ENCODE results near the gene SARS1.

The SARS1 gene

DNA sequence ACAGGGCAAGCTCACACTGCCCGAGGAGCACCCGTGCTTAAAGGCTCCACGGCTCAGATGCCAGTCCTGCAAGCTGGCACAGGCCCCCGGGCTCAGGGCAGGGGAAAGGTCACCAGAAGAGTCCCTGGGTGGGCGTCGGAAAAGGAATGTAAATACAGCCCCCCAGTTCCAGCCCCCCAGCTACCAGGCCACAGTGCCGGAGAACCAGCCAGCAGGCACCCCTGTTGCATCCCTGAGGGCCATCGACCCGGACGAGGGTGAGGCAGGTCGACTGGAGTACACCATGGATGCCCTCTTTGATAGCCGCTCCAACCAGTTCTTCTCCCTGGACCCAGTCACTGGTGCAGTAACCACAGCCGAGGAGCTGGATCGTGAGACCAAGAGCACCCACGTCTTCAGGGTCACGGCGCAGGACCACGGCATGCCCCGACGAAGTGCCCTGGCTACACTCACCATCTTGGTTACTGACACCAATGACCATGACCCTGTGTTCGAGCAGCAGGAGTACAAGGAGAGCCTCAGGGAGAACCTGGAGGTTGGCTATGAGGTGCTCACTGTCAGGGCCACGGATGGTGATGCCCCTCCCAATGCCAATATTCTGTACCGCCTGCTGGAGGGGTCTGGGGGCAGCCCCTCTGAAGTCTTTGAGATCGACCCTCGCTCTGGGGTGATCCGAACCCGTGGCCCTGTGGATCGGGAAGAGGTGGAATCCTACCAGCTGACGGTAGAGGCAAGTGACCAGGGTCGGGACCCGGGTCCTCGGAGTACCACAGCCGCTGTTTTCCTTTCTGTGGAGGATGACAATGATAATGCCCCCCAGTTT, 36.9 kb downstream of the SARS1 start:
- DNase-seq (ENCODE audit: low spot score): no peak

DNA sequence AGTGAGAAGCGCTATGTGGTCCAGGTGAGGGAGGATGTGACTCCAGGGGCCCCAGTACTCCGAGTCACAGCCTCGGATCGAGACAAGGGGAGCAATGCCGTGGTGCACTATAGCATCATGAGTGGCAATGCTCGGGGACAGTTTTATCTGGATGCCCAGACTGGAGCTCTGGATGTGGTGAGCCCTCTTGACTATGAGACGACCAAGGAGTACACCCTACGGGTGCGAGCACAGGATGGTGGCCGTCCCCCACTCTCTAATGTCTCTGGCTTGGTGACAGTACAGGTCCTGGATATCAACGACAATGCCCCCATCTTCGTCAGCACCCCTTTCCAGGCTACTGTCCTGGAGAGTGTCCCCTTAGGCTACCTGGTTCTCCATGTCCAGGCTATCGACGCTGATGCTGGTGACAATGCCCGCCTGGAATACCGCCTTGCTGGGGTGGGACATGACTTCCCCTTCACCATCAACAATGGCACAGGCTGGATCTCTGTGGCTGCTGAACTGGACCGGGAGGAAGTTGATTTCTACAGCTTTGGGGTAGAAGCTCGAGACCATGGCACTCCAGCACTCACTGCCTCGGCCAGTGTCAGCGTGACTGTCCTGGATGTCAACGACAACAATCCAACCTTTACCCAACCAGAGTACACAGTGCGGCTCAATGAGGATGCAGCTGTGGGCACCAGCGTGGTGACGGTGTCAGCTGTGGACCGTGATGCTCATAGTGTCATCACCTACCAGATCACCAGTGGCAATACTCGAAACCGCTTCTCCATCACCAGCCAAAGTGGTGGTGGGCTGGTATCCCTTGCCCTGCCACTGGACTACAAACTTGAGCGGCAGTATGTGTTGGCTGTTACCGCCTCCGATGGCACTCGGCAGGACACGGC, 37.8 kb downstream of the SARS1 start:
- no peak for DNase-seq (ENCODE audit: low spot score)

DNA sequence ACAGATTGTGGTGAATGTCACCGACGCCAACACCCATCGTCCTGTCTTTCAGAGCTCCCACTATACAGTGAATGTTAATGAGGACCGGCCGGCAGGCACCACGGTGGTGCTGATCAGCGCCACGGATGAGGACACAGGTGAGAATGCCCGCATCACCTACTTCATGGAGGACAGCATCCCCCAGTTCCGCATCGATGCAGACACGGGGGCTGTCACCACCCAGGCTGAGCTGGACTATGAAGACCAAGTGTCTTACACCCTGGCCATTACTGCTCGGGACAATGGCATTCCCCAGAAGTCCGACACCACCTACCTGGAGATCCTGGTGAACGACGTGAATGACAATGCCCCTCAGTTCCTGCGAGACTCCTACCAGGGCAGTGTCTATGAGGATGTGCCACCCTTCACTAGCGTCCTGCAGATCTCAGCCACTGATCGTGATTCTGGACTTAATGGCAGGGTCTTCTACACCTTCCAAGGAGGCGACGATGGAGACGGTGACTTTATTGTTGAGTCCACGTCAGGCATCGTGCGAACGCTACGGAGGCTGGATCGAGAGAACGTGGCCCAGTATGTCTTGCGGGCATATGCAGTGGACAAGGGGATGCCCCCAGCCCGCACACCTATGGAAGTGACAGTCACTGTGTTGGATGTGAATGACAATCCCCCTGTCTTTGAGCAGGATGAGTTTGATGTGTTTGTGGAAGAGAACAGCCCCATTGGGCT, 38.6 kb downstream of the SARS1 start:
- DNase-seq (ENCODE audit: low spot score): no peak

DNA sequence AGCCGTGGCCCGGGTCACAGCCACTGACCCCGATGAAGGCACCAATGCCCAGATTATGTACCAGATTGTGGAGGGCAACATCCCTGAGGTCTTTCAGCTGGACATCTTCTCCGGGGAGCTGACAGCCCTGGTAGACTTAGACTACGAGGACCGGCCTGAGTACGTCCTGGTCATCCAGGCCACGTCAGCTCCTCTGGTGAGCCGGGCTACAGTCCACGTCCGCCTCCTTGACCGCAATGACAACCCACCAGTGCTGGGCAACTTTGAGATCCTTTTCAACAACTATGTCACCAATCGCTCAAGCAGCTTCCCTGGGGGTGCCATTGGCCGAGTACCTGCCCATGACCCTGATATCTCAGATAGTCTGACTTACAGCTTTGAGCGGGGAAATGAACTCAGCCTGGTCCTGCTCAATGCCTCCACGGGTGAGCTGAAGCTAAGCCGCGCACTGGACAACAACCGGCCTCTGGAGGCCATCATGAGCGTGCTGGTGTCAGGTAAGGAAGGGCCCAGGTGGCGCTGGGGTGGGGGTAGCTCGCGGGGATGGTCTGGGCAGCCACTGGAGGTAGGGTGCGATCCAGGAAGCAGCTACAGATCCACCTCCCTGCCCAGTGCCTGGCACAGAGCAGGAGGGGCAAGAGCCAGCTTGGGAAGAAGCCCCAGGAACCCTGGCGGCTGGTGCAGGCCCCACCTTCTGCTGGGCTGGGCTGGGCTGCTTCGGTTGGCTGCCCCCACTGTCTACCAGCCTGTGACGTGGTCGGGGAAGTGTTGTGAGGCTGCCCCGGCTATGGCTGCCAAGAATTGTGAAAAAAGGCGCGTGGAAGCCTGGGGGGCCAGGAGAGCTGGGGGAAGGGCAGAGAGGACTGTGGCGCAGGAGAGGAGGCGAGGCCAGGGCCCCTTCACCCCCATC, 39.4 kb downstream of the SARS1 start:
- no peak for DNase-seq (ENCODE audit: low spot score)

DNA sequence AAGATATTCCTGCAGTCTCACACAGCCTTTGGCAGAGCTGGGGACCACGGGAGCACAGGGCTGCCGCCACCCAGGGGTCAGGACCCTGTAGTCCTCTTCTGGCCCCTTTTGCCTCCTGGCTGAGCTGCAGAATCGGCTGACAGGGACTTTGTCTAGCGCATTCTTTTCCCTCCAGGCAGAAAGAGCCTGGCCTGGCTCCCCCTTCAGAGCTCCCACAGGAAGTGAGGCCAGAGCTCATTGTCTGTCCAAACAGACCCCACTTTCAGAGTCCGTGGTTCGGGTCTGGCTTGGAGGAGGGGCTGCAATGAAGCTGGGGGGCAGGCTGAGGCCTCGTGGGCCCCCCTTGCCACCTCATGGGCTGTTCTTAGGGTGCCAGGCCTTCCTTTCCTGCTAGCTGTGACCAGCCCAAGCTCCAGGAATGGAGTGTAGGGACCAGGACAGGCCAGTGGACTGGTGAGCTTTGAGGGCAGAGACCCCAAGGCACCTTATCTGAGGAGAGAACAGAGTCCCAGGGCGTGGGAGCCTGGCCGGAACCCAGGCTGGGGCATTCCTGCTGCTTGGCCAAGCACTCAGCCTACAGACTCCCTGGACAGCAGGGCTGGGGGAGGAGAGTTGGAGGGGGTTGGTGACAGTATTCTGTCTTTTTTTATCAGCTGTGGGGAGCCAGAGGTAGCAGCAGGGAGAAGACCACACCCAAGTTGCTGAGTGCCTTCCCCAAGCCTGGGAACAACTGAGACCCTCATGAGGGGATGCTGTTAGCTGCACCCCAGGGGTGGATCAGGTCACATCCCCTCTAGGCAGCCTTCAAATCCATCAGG, 40.3 kb downstream of the SARS1 start:
- DNase-seq (ENCODE audit: low spot score): no peak

DNA sequence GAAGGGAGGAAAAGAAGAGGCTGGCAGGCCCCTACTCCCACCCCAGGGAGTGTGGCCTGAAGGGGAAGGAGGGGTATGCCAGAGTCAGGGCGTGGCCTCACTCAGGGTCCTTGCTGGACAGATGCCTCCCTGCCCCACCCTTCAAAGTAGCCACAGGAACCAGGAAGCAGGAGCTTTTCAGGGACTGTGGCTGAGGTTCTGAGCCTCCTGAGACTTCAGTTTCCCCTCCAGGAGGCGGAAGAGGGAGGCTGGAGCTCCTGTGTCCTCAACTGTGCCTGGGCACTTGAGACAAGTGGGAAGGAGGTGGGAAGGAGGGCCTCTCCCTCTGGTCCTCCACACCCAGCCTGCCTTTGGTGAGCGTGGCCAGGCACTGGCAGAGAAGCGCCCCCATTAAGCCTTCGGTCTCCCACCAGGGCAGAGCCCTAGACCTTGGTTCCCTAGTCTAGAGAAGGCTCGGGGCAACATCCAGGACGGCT, 40.9 kb downstream of the SARS1 start:
- no peak for DNase-seq (ENCODE audit: low spot score)

DNA sequence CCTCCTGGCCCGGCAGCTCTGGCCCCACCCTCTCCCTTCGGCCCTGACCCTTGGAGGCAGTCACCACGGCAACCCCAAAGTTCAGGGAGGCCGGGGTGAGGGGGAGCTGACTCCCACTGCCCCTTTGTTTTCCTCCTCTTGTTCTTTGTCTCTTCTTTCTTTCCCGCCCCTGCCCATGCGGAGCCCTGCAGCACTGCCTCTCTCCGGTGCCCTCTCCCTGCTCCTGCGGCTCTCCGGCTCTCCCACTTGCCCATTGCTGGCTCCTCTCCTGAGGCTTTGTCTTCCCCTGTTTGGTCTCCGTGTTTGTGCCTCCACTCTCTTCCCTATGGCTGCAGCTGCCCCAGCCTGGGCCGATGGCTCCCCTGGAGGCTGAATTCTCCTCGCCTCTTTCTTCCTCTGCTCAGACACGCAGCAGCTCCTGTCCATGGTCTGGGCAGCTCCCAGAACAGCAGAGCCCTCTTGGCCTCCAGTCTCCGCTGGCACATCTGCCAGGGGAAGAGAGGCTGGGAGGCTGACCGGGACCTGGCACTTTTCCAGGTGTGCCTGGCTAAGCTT, 41.5 kb downstream of the SARS1 start:
- DNase-seq (ENCODE audit: low spot score): no peak

DNA sequence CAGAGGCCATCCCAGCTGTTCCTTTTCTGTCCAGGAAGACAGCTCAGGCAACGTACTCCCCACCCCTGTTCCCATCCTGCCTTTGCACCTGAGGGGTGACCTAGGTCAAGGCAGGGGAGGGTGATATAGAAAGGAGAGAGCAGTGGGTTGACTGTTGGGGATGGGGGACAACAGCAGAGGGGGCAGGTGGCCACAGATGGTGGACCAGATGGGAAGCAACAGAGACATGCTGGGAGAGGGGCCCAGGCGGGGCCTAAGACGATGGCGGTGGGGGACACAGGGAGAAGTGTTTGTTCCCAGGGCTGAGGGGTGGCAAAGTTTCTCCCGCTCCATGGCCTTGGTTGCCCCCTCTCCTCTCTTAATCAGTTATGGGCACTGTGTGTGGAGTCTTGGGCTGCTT, 42.0 kb downstream of the SARS1 start:
- no peak for DNase-seq (ENCODE audit: low spot score)

DNA sequence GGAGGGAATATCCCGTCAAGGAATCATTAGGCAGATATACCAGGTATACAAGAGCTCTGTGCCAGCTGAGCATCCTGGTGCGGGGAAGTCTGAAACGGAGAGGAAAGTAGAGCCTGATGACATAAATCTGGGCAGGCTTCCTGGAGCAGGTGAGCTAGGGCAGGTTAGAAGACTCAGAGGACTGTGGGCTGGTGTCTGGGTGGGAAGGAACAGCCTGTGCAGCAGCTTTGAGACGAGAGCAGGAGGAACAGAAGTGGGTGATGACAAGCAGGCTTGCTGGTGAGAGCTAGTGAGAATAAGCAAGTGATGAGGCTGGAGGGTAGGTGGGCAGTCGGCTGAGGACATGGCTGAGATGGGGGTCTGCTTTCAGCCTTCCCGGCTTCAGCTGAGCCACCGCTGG, 42.4 kb downstream of the SARS1 start:
- DNase-seq (ENCODE audit: low spot score): no peak

DNA sequence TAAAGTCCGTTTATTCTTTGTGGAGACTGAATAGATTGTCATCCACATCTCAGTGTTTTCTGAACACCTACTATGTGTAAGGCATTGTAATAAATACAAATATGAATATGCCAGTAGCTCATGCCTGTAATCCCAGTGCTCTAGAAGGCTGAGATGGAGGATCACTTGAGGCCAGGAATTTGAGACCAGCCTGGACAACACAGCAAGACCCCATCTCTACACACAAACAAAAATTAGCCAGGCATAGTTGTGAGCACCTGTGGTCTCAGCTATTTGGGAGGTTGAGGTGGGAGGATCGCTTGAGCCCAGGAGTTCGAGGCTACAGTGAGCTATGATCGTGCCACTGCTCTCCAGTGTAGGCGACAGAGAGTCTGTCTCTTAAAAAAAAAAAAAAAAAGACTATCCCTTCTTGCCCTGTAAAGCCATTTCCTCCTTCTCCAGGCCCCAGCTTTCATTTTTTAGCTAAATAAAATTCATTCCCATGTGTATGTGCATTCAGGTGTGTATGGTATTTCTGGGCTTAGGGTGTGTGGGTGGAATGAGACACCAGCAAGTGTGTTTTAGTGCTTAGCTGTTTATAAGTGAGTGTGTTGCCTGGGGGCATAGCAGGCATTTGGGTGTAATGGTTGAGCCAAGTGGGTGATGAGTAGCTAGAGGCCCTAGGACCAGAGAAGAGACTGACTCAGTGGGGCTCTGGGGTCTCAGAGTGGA, 43.4 kb downstream of the SARS1 start:
- no peak for DNase-seq (ENCODE audit: low spot score)

DNA sequence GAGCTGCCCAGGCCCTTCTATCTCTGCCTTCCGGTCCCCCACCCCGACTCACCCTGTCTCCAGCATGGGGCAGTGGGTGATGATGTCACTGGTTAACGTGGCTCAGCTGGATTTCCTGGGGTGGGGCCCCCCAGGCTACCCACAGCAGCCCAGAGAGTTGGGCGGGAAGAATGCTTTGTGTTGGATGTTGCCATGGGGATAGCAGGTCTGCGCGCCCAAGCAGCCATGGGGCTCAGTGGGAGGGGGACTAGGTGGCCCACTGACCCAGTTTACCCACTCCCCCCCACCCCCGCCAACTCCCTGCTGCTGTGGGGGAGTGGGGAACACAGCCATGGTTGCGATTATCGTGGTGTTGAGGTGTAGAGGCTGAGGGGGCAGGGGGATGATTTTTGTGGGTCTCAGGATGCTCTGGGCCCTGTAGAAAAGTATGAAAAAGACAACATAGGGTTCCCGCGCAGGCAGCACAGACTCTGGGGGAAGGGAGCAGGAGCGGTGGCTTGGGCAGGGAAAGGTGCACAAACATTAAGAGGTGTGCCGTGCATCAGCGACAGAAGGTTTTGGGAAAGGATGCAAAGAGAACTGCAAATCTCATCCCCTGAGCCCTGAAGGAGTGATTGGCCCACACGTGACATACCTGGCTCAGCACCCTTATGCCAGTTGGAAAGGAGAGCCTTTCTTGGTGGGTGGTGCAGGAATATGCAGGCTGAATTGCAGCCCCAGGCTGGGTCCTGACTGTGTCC, 44.1 kb downstream of the SARS1 start:
- DNase-seq (ENCODE audit: low spot score): no peak

DNA sequence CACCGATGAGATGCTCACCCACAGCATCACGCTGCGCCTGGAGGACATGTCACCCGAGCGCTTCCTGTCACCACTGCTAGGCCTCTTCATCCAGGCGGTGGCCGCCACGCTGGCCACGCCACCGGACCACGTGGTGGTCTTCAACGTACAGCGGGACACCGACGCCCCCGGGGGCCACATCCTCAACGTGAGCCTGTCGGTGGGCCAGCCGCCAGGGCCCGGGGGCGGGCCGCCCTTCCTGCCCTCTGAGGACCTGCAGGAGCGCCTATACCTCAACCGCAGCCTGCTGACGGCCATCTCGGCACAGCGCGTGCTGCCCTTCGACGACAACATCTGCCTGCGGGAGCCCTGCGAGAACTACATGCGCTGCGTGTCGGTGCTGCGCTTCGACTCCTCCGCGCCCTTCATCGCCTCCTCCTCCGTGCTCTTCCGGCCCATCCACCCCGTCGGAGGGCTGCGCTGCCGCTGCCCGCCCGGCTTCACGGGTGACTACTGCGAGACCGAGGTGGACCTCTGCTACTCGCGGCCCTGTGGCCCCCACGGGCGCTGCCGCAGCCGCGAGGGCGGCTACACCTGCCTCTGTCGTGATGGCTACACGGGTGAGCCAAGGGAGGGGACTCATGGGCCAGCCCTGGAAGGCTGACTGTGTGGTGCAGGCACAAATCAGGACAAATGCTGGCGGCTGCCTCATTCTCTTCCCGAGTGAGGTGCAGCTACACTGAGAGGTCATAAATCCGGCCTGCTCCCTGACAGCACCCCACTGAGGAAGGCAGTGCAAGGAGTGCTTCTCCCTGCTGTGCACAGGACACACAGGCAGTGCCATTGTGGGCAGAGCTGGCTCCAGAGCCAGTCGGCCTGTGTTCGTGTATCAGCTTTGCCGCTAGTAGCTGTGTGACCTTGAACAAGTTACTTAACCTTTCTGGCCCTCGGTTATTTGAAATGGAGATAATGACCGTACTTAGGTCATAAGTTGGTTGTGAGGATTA, 45.1 kb downstream of the SARS1 start:
- no peak for DNase-seq (ENCODE audit: low spot score)

DNA sequence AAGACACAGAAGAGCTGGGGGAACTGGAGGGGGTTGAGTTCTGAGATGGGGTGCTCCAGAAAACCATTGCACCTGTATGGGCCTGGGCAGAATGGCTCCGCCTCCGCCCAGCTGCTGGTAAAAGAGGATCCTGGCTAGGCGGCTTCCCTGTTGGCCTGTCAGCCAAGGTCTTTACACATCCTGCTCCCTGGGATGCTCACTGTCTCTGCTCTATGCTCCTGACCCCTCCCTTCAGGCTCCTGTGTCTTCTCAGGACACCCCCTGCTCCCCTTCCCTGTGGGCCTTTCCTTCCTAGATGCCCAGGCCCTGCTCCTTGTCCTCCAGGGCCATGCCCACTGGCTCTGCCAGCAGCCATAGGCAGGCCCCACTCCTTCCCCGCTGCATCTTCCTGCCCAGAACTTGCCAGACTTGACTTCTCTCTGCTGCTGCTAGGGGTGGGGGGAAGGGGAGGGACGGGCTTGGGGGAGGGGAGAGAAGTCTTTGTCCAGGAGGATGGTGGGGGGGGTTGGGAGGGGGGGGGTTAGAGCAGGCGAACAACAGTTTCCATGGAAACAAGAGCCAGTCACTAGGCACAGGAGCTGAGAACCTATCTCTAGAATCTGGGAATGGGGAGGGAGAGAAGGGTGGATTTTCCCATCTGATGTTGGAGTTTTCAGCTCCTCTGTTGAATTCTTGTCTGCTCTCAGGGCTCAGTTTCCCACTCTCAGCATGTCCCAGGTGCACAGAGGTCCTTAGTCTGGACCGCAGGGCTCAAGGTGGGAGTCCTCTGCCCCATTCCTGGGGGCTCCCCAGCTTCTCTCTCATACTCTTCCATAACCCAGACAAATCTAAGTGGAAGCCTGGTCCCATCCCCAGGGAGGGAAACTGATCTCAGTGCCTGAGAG, 46.2 kb downstream of the SARS1 start:
- DNase-seq (ENCODE audit: low spot score): no peak

DNA sequence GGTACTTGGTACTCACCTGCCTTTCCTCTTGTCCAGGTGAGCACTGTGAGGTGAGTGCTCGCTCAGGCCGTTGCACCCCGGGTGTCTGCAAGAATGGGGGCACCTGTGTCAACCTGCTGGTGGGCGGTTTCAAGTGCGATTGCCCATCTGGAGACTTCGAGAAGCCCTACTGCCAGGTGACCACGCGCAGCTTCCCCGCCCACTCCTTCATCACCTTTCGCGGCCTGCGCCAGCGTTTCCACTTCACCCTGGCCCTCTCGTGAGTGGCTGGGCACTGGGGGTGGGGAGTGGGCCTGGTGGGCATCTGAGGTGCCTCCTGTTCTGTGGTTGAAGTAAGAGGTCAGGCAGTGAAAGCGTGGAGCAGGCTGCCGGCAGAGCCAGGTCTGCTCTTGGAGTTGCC, 47.3 kb downstream of the SARS1 start:
- no peak for DNase-seq (ENCODE audit: low spot score)

DNA sequence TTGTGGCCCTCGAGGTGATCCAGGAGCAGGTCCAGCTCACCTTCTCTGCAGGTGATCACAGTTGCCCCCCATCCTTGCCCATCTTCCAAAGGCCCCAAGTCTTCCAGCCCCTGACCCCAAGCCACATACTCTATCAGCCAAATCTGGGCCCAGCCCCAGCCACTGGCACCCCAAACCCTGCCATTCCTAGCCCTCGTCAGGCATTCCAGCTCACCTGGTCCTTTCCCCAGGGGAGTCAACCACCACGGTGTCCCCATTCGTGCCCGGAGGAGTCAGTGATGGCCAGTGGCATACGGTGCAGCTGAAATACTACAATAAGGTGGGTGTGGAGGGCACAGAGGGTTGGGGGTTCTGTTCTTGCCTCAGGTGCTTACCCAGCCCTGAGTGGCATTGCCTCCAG, 47.9 kb downstream of the SARS1 start:
- DNase-seq (ENCODE audit: low spot score): no peak

DNA sequence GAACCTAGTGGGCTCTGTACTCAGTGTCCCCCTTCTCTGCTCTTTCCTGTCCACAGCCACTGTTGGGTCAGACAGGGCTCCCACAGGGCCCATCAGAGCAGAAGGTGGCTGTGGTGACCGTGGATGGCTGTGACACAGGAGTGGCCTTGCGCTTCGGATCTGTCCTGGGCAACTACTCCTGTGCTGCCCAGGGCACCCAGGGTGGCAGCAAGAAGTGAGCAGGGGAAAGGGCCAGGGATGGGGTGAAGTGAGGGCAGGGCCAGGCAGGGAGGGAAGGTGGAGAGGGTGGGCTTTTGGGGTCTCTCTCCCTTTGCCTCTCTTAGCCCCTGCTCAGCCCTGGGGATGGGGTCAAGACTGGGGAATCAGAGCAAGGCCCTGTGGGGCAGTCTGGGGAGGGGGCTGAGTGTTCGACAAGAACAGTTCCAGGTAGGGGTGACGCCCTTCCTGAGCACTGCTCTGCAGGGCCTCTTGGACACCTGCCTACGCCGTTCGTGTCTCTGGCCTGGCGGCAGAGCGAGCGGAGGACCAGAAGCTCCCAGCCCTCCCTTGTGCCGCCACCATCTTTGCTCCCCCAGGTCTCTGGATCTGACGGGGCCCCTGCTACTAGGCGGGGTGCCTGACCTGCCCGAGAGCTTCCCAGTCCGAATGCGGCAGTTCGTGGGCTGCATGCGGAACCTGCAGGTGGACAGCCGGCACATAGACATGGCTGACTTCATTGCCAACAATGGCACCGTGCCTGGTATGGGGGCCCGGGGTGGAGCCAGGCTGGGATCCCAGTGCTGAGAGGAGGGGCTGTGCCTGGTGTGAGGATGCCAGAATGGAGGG, 48.7 kb downstream of the SARS1 start:
- no peak for DNase-seq (ENCODE audit: low spot score)
